NCI-H1048 (cell line): ENCODE results near the gene BMPR2.
"Not testable (repeated sequence)": the region's sequence is repeated elsewhere in the genome, so short reads cannot be mapped to it uniquely, and the experiment has no call there.

Experiments used
- DNase-seq: peaks from one replicate; lab custom pipeline; 2025; lab: John Stamatoyannopoulos, UW

Gene BMPR2

DNA sequence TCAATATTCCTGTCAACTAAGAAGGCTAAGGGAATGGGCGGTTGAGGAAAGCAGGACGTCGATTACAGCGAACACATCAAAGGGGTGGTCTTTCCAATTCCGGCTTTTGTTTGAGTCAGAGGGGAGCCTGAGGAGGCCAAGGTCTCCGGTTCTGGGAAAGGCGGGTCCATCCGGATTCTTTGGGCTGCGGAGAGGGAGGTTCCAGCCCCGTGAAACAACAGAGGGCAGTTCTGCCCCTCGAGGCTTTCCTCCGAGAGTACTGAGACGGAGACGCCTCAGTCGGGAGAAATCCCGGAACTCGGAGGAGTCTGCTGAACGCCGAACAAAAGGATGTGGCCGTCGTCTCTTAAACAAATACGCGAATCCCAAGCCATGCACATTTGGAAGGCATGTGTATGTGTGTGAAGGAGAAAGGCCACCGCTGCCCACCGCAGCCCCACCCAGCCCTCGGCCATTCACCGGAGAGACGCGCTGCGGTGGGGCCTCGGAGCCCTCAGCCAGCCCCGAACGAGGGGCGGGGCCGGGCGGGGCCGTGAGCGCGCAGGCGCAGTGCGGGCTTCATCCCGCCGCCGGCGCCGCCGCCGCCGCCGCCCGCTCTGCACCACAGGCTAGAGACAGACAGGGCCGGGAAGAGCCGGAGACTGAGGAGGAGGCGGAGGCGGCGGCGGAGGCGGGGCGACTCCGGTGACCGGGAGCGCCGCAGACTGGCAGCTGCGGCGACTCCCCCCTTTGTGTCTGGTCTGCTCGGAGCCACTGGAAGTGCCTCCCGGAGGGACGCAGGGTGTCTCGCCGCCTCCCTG is at the start of gene BMPR2:
Gene BMPR2, plus strand, starts transcription at position 719 of the 800 bp plus-strand sequence. CDS start 1,148 bp downstream, outside the sequence.
- peak; percentile 74 for DNase-seq

DNA sequence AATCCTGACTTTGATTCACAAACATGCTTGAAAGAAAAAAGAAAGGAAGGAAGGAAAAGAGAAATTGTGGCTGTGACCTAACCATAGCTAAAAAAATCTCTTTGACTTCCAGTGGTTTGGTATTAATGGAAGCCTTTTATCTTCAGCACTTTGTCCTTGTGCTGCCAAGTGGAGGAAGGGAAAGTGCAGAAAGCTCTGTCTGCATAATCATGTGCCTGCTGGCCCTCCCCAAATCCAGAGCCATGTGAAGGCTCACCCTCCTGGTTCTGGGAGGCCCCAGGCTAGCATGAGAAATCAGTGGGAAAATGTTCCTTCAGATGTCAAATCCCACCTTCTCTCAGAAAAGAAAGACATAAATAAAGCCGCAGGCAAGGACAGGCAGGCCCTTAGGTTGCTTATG is 48.3 kb upstream of the BMPR2 start:
- no peak for DNase-seq

- no peak for DNase-seq
These were observed 40.2 kb upstream of the BMPR2 start for GRCh38 chr2:202335791-202336467.

GRCh38 chr2:202337151-202337550 is 39.0 kb upstream of the BMPR2 start:
- DNase-seq, result no peak

GRCh38 chr2:202337706-202338346 is 38.3 kb upstream of the BMPR2 start:
- no peak for DNase-seq

DNA sequence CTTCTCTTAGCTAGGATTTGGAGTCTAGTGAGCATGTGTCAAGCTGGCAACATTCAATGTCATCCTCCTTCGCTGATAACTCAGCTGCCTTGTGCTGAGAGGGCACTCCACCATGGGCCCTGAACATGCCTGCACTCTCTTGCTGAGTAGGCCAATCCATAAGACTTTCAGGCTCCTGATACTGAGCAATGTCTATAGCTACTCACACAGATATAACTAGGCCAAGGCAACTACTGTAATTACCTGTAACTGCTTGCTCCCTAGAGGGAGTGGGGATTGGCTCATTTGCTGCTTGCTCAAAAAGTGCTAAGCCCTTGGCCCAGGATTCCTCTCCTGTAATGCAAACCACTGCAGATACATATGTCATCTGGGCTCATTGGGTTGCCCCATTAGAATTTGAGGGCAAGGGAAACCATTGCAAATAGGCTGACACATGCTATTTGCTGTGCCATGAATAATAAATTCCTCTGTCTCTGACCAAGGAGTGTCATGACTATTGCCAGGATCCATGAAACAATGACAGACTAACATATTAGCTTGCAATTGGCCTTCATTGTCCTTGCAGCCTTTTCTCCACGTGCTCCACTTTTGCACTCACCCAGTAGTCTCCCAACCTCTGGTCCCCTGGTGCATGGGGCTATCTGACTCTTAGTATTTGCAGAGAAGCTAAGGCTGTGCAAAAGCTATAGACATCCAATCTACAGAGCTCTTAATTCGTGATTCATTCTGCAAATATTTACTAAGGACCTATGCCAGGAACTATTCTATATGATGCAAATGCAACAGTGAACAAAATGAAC is 36.9 kb upstream of the BMPR2 start:
- DNase-seq, result no peak

DNA sequence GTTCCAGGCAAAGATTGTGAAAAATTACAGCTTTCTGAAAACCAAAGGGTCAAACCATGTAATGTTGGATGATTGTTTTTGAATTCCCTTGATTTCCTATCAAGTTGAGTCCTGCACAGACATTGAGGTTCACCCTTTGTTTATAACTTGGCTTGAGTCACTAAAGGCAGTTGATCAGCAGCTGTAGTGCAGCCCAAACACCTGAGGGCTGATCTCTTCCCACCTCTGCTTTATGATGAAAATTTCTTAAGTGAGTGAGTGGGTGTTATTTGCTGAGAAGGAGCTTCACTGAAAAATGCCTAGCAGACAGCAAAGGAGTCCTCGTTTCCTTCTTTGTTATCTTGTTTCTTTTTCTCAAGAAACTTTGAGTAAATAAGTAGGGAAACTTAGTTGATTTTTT is 31.9 kb upstream of the BMPR2 start:
- DNase-seq, result no peak

- DNase-seq, result no peak
These were observed 29.9 kb upstream of the BMPR2 start for GRCh38 chr2:202346180-202346579.

DNA sequence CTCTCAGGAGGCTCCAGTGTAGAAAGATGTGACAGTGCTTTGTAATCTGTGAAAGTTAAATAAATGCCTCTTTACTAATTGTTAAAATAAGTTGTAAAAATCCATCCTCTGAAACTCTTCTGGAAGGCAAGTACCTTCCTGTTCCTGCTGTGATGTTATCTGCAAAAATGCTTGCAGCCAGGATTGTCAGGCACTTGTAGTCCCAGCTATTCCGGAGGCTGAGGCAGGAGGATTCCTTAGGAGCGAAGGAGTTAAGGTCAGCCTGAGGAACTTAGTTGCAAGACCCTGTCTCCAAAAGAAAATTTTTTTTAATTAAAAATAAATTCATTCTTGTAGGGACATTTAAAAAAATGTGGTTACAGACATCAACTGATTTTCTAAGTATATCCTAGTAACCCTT is 22.7 kb upstream of the BMPR2 start:
- DNase-seq, result no peak

DNA sequence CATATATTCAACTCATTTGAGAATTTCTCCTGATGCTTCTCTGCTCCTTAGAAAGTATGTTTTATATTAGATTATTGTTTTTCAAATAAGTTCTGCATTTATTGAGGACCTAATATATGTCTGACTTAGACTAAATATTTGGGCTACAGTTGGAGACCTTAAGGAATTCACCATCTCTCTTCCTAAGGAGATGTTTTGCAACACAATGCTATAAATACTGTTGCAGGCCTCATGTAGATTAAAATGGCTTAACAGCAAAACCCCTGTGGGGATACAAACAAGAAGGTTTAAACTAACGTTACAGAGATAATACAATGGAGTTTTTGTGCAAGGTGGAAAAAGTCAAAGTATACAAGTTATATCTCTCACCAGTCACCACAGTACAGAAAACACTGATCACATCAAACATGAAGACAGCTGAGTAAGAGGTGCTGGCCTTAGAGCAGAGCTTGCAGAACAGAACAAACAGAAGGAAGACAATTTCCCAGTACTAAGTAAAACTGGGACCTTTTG is 20.1 kb upstream of the BMPR2 start:
- no peak for DNase-seq

- not testable (repeated sequence) for DNase-seq
These were observed 17.2 kb upstream of the BMPR2 start for GRCh38 chr2:202358924-202359323.

DNA sequence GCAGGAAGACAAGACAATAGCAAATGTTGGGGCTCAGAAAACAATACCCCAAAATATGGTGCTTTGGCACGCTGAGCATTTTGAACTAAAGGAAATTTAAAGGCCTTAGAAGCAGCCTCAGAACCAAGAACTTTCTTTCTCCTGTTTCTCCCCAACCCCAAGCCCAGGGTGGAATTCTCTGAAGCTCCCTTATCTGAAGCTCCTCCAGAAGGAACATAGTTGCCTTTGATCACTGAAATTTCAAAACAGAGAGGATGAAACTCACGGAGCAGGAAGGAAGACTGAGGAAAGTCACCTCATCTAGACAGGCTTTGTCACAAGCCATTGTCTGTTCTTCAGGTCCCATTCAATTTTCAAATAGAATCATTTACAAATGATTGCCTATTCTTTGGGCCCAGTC is 15.5 kb upstream of the BMPR2 start:
- DNase-seq, result no peak

GRCh38 chr2:202361108-202361507 is 15.0 kb upstream of the BMPR2 start:
- DNase-seq, result no peak

- DNase-seq, result no peak
These were observed 2.6 kb upstream of the BMPR2 start for GRCh38 chr2:202373490-202373889.

- not testable (repeated sequence) for DNase-seq
These were observed 1.7 kb upstream of the BMPR2 start for GRCh38 chr2:202374383-202374782.

DNA sequence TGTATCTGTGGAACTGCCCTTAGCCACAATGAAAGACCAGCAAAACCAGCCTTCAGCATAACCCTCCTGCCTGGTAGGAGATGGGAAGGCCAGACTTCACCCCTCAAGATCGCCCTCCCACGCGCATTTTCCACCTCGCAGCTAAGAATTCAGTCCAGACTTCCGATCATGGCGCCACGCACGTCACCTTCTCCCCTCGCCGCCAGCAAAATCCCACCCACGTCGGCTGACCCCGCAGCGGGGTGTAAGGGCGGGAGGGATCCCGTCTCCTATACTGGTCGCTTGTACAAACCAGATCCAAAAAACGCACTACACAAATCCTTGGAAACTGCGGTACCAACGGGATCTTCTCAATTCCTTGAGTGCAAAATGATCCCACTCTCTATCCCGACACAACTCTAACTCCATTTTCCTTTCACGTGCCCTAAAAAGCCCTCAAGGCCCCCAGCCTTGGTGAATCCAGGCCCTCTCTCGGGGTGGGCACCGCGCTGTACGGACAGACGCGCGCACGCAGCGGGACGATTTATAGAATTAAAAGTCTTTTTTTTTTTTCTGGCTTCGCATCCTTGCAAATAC is 1.0 kb upstream of the BMPR2 start:
- no peak for DNase-seq

- no peak for DNase-seq
These were observed 506 bp downstream of the BMPR2 start for GRCh38 chr2:202376460-202377206.

GRCh38 chr2:202377207-202377761 is 1.2 kb downstream of the BMPR2 start:
- no peak for DNase-seq

GRCh38 chr2:202378001-202378400 is 1.9 kb downstream of the BMPR2 start:
- DNase-seq, result no peak

GRCh38 chr2:202378662-202379358 is 2.7 kb downstream of the BMPR2 start:
- no peak for DNase-seq
